ENCODE data around the gene JAKMIP1.

DNA sequence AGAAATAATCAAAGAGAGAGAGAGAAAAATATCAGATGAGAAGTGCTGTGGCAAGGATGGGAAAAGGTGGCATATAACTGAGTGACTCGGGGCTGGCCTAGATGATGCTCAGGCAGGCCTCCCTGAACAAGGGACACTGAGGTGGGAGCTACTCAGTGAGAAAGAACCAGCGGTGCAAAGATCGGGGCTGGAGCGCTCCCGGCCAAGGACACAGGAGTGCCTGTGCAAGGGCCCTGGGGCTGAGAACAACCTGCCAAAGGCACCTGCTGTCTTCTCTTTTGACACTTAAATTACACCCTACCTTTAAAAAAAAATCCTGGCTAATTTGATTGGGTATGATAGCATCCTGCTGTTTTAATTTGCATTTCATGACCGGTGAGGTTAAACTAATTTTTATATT is 104.5 kb downstream of the JAKMIP1 start:
- TF ChIP-seq, protein P1, sequence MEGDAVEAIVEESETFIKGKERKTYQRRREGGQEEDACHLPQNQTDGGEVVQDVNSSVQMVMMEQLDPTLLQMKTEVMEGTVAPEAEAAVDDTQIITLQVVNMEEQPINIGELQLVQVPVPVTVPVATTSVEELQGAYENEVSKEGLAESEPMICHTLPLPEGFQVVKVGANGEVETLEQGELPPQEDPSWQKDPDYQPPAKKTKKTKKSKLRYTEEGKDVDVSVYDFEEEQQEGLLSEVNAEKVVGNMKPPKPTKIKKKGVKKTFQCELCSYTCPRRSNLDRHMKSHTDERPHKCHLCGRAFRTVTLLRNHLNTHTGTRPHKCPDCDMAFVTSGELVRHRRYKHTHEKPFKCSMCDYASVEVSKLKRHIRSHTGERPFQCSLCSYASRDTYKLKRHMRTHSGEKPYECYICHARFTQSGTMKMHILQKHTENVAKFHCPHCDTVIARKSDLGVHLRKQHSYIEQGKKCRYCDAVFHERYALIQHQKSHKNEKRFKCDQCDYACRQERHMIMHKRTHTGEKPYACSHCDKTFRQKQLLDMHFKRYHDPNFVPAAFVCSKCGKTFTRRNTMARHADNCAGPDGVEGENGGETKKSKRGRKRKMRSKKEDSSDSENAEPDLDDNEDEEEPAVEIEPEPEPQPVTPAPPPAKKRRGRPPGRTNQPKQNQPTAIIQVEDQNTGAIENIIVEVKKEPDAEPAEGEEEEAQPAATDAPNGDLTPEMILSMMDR (IDR thresholded peaks at IDR 0.05) = no peak
- TF ChIP-seq POLR2A (IDR thresholded peaks at IDR 0.05) = no peak
